ENCODE results near the gene LTO1.

LTO1 gene

GRCh38 chr11:69674886-69675714, at the start of gene LTO1:
Gene LTO1, minus strand, starts transcription at chr11:69675353. Its CDS starts 114 bp downstream, at chr11:69675239.
- Histone ChIP-seq H3K4me3 (ENCODE audit: low read length) (peak within 1 kb of the TSS; percentile 93), H3K27ac (ENCODE audit: low read length) (no peak within 1 kb of the TSS), H3K36me3 (ENCODE audit: control insufficient read depth, low read depth, low read length) (peaks cover 13% of the 10 kb centered on the region), H3K9me3 (ENCODE audit: control insufficient read depth, low read depth, low read length) (no peaks in the 10 kb centered on the region), H3K4me1 (ENCODE audit: control insufficient read depth, low read depth, low read length) (no peaks in the 10 kb centered on the region), H3K27me3 (ENCODE audit: control insufficient read depth, insufficient read depth, low read length) (no peaks in the 10 kb centered on the region), H3K9ac (ENCODE audit: low read length) (peak within 1 kb of the TSS; percentile 80)

- no peaks in the 10 kb centered on the region for H3K4me1 ChIP-seq (ENCODE audit: control insufficient read depth, low read depth, low read length)
- no peaks in the 10 kb centered on the region for H3K36me3 ChIP-seq (ENCODE audit: control insufficient read depth, low read depth, low read length)
- H3K27me3 ChIP-seq (ENCODE audit: control insufficient read depth, insufficient read depth, low read length) = peaks cover 26% of the 10 kb centered on the region
- H3K9me3 ChIP-seq (ENCODE audit: control insufficient read depth, low read depth, low read length) = no peaks in the 10 kb centered on the region
- H3K9ac ChIP-seq (ENCODE audit: low read length) = no peak overlapping the region
- no peak overlapping the region for H3K27ac ChIP-seq (ENCODE audit: low read length)
- H3K4me3 ChIP-seq (ENCODE audit: low read length) = no peak overlapping the region
Measured at GRCh38 chr11:69721745-69722144, 46.6 kb upstream of the LTO1 start.

- H3K27ac ChIP-seq (ENCODE audit: low read length) = no peak overlapping the region
- no peak overlapping the region for H3K9ac ChIP-seq (ENCODE audit: low read length)
- H3K36me3 ChIP-seq (ENCODE audit: control insufficient read depth, low read depth, low read length) = no peaks in the 10 kb centered on the region
- no peaks in the 10 kb centered on the region for H3K4me1 ChIP-seq (ENCODE audit: control insufficient read depth, low read depth, low read length)
- no peaks in the 10 kb centered on the region for H3K9me3 ChIP-seq (ENCODE audit: control insufficient read depth, low read depth, low read length)
- H3K27me3 ChIP-seq (ENCODE audit: control insufficient read depth, insufficient read depth, low read length) = peaks cover 26% of the 10 kb centered on the region
- no peak overlapping the region for H3K4me3 ChIP-seq (ENCODE audit: low read length)
Measured at GRCh38 chr11:69721106-69721505, 46.0 kb upstream of the LTO1 start.

- peaks cover 26% of the 10 kb centered on the region for H3K27me3 ChIP-seq (ENCODE audit: control insufficient read depth, insufficient read depth, low read length)
Measured at GRCh38 chr11:69718912-69719311, 43.8 kb upstream of the LTO1 start.

GRCh38 chr11:69718147-69718546, 43.0 kb upstream of the LTO1 start:
- peaks cover 26% of the 10 kb centered on the region for H3K27me3 ChIP-seq (ENCODE audit: control insufficient read depth, insufficient read depth, low read length)

More at GRCh38 chr11:69718912-69719311, 43.8 kb upstream of the LTO1 start:
- Histone ChIP-seq H3K9me3 (ENCODE audit: control insufficient read depth, low read depth, low read length) (no peaks in the 10 kb centered on the region), H3K36me3 (ENCODE audit: control insufficient read depth, low read depth, low read length) (no peaks in the 10 kb centered on the region), H3K9ac (ENCODE audit: low read length) (no peak overlapping the region), H3K27ac (ENCODE audit: low read length) (no peak overlapping the region), H3K4me3 (ENCODE audit: low read length) (no peak overlapping the region), H3K4me1 (ENCODE audit: control insufficient read depth, low read depth, low read length) (no peaks in the 10 kb centered on the region)

GRCh38 chr11:69716891-69717747, 42.0 kb upstream of the LTO1 start:
- Histone ChIP-seq H3K27me3 (ENCODE audit: control insufficient read depth, insufficient read depth, low read length) (peaks cover 26% of the 10 kb centered on the region), H3K4me1 (ENCODE audit: control insufficient read depth, low read depth, low read length) (peaks cover 3% of the 10 kb centered on the region), H3K9me3 (ENCODE audit: control insufficient read depth, low read depth, low read length) (no peaks in the 10 kb centered on the region), H3K9ac (ENCODE audit: low read length) (no peak overlapping the region), H3K27ac (ENCODE audit: low read length) (no peak overlapping the region), H3K36me3 (ENCODE audit: control insufficient read depth, low read depth, low read length) (no peaks in the 10 kb centered on the region), H3K4me3 (ENCODE audit: low read length) (no peak overlapping the region)

More at GRCh38 chr11:69718147-69718546, 43.0 kb upstream of the LTO1 start:
- no peaks in the 10 kb centered on the region for H3K36me3 ChIP-seq (ENCODE audit: control insufficient read depth, low read depth, low read length)
- H3K9ac ChIP-seq (ENCODE audit: low read length) = no peak overlapping the region
- H3K27ac ChIP-seq (ENCODE audit: low read length) = no peak overlapping the region
- no peaks in the 10 kb centered on the region for H3K9me3 ChIP-seq (ENCODE audit: control insufficient read depth, low read depth, low read length)
- H3K4me1 ChIP-seq (ENCODE audit: control insufficient read depth, low read depth, low read length) = no peaks in the 10 kb centered on the region
- H3K4me3 ChIP-seq (ENCODE audit: low read length) = no peak overlapping the region

- no peak overlapping the region for H3K27ac ChIP-seq (ENCODE audit: low read length)
- H3K36me3 ChIP-seq (ENCODE audit: control insufficient read depth, low read depth, low read length) = no peaks in the 10 kb centered on the region
- no peak overlapping the region for H3K9ac ChIP-seq (ENCODE audit: low read length)
- no peak overlapping the region for H3K4me3 ChIP-seq (ENCODE audit: low read length)
- H3K4me1 ChIP-seq (ENCODE audit: control insufficient read depth, low read depth, low read length) = peaks cover 11% of the 10 kb centered on the region
- H3K9me3 ChIP-seq (ENCODE audit: control insufficient read depth, low read depth, low read length) = no peaks in the 10 kb centered on the region
- peaks cover 22% of the 10 kb centered on the region for H3K27me3 ChIP-seq (ENCODE audit: control insufficient read depth, insufficient read depth, low read length)
Measured at GRCh38 chr11:69716099-69716498, 40.9 kb upstream of the LTO1 start.

- Histone ChIP-seq H3K4me3 (ENCODE audit: low read length) (no peak overlapping the region), H3K9me3 (ENCODE audit: control insufficient read depth, low read depth, low read length) (no peaks in the 10 kb centered on the region), H3K36me3 (ENCODE audit: control insufficient read depth, low read depth, low read length) (no peaks in the 10 kb centered on the region), H3K4me1 (ENCODE audit: control insufficient read depth, low read depth, low read length) (peaks cover 11% of the 10 kb centered on the region), H3K27me3 (ENCODE audit: control insufficient read depth, insufficient read depth, low read length) (peaks cover 22% of the 10 kb centered on the region), H3K27ac (ENCODE audit: low read length) (no peak overlapping the region), H3K9ac (ENCODE audit: low read length) (no peak overlapping the region)
Measured at GRCh38 chr11:69715446-69715845, 40.3 kb upstream of the LTO1 start.

- Histone ChIP-seq H3K9ac (ENCODE audit: low read length) (no peak overlapping the region), H3K4me3 (ENCODE audit: low read length) (no peak overlapping the region), H3K27ac (ENCODE audit: low read length) (no peak overlapping the region), H3K36me3 (ENCODE audit: control insufficient read depth, low read depth, low read length) (no peaks in the 10 kb centered on the region), H3K27me3 (ENCODE audit: control insufficient read depth, insufficient read depth, low read length) (no peaks in the 10 kb centered on the region), H3K9me3 (ENCODE audit: control insufficient read depth, low read depth, low read length) (no peaks in the 10 kb centered on the region), H3K4me1 (ENCODE audit: control insufficient read depth, low read depth, low read length) (peaks cover 24% of the 10 kb centered on the region)
Measured at GRCh38 chr11:69711822-69712801, 37.0 kb upstream of the LTO1 start.

- Histone ChIP-seq H3K36me3 (ENCODE audit: control insufficient read depth, low read depth, low read length) (no peaks in the 10 kb centered on the region), H3K9me3 (ENCODE audit: control insufficient read depth, low read depth, low read length) (no peaks in the 10 kb centered on the region), H3K27me3 (ENCODE audit: control insufficient read depth, insufficient read depth, low read length) (peaks cover 23% of the 10 kb centered on the region), H3K4me1 (ENCODE audit: control insufficient read depth, low read depth, low read length) (peaks cover 45% of the 10 kb centered on the region), H3K27ac (ENCODE audit: low read length) (no peak overlapping the region), H3K9ac (ENCODE audit: low read length) (no peak overlapping the region), H3K4me3 (ENCODE audit: low read length) (no peak overlapping the region)
Measured at GRCh38 chr11:69708736-69709401, 33.7 kb upstream of the LTO1 start.
